DMS153 treated with DMSO at 0.1 percent for 48 hours (cell line): ENCODE measurements around the gene CD22.

Source experiments
- DNase-seq: peaks from one replicate; lab custom pipeline; 2025; ENCODE audit not compliant: unreplicated experiment; lab: John Stamatoyannopoulos, UW

CD22 gene

DNA sequence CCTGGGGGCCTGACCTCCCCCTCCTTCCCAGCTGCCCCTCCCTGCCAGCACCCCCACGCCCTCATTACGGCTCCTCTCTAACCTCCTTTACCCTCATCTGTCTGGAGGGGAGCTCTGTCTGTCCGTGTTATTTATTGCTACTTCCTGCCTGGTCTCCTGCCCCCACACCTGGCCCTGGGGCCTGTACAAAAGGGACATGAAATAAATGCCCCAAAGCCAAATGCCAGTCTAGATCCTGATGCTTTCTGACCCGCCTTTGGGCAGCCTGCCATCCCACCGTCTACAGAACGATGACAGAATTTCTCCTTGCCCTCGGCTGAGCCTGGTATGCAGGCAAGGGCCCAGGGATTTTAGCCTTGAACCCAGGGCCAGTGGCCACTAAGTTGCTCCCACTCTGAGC is 15.4 kb upstream of the CD22 start:
- DNase-seq, result no peak

GRCh38 chr19:35314031-35314430 is 15.0 kb upstream of the CD22 start:
- DNase-seq, result no peak

DNA sequence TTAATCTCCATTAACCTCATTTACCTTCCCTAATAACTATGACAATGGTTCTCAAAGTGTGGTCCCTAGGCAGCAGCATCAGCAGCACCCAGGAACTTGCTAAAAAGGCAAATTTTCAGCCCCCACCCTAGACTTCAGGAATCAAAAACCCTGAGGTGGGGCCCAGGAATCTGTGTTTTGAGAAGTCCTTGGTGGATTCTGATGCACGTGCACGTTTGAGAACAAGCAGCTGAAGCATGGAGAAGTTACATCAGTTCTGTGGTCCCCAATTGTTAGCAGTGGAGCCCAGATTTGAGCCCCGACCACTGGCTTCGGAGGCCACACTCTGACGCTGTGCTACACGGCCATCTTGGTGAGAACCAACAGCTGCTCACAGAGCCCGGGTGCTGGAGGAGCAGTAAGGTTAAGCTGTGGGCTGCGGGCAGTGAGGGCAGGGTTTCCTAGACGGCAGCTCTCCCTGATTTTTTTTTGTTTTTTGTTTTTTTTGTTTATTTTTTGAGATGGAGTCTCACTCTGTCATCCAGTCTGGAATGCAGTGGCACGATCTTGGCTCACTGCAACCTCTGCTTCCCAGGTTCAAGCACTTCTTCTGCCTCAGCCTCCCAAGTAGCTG is 14.0 kb upstream of the CD22 start:
- DNase-seq, result no peak

GRCh38 chr19:35315883-35316282 is 13.1 kb upstream of the CD22 start:
- no peak for DNase-seq

DNA sequence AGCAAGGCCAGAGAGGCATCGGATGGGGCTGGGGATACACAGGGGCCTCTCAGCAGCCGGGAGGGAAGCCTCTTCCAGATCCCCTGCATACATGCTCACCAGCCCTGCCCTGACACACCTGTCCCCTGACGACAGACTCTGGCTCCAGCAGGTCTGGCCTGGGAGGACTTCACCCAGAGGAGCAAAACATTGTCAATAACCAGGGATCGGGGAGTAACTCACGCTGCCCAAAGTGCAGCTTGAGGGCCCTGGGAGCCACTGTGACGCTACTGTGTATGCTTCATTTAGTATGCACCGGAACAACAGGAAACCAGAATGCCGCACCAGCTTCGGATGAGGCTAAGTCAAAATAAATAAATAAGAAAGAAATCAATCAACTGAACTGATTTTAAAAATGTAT is 12.4 kb upstream of the CD22 start:
- no peak for DNase-seq

DNA sequence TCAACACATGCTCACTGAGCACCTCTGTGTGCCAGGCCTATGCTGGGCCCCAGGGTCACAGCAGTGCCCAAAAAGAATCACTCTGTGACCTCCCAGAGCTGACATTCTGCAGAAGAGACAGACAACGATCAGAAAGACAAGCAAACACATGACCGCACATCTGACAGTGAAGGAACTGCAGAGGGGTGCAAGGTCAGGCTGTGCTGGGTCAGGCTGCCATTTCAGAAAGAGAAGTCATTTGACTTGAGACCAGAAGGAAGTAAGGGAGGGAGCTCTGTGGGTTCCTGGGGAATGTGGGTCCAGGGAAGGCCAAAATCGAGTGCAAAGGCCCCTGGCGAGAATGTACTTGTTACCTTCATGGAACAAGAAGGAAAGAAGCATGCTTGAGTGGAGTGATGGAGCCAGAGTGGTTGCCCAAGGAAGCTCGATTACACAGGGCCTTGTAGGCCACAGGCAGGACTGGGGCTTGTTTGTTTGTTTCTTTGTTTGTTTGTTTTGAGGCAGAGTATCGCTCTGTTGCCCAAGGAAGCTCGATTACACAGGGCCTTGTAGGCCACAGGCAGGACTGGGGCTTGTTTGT is 11.4 kb upstream of the CD22 start:
- DNase-seq, result no peak

GRCh38 chr19:35318679-35319448 is 10.1 kb upstream of the CD22 start:
- no peak for DNase-seq

GRCh38 chr19:35320065-35320713 is 8.8 kb upstream of the CD22 start:
- no peak for DNase-seq

DNA sequence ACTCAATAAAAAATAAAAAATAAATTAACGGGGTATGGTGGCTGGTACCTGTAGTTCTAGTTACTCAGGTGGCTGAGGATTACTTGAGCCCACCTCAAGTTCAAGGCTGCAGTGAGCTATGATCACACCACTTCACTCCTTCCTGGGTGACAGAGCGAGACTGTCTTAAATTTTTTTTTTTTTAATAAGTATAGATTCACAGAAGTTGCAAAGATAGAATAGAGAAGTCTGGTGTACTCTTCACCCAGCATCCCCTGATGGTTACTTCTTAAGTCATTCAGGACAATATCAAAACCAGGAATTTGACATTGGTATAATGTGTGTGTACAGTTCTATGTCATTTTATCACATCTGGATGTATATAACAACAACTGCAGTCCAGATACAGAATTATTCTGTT is 7.7 kb upstream of the CD22 start:
- no peak for DNase-seq

DNA sequence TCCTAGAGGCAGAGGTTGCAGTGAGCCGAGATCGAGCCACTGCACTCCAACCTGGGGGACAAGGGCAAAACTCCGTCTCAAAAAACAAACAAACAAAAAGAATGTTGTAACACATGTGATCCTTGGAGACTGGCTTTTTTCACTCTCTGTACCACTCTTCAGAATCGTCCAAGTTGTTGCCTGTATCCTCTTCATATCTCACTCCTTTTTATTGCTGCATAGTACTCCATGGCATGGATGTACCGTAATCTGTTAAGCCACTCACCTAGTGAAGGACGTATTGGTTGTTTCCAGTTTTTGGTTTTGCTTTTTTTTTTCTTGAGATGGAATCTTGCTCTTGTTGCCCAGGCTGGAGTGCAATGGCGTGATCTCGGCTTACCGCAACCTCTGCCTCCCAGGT is 7.0 kb upstream of the CD22 start:
- DNase-seq, result no peak

- no peak for DNase-seq
Measured at GRCh38 chr19:35327642-35328041, 1.3 kb upstream of the CD22 start.

- DNase-seq, result no peak
Measured at GRCh38 chr19:35329323-35329722, 336 bp downstream of the CD22 start.

DNA sequence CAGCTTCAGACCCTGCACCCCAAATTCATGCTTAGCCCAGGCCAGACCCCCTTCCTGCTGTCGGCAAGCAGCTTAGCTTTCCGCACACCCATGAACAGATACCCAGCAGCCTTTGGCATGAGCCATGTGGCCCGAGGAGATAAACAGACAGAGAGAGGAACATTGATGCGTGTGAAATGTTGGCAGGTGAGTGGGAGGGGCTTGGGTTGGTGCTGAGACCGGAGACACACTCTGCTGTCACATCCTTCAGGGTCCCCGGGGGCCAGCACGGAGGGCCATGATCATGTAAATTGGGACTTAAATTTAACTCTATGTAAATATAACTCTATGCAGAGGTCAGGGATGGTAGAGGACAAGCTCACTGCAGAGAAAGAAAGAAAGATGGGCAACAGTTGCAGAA is 1.5 kb downstream of the CD22 start:
- no peak for DNase-seq

DNA sequence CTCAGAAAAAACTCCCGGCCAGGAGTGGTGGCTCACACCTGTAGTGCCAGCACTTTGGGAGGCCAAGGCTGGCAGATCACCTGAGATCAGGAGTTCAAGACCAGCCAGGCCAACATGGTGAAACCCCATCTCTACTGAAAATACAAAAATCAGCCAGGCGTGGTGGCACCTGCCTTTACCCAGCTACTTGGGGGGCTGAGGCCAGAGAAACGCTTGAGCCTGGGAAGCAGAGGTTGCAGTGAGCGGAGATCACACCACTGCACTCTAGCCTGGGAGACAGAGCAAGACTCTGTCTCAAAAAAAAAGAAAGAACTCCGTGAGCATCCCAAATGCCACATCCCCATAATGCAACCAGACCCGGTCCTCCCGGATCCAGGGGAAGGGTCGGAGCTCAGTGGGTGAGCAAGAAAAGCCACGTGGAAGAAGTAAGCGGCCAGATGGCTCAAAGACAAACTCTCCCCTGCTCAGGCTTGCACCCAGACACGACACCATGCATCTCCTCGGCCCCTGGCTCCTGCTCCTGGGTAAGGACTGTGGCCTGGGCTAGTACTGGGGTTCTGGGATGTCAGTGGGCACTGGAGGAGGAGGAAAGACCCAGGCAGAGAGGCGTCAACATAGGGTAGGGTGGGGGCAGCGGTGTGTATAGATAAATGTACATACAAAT is 2.7 kb downstream of the CD22 start:
- DNase-seq, result no peak

DNA sequence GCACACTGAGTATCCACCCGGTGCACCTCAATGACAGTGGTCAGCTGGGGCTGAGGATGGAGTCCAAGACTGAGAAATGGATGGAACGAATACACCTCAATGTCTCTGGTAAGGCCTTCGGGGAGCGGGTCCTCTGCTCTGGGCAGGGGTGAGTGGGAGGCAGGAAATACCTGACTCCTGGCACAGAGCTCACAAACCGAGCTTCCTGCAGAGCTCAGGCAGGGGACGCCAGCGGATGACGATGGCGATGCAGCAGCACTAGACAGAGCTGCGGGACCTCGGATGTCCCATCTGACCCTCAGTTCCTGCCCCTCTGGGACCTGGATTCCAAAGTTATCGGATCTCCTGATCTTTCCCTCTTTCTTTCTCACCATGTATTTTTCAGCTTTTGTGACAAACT is 3.8 kb downstream of the CD22 start:
- DNase-seq, result no peak

- DNase-seq, result no peak
Measured at GRCh38 chr19:35334144-35334753, 5.3 kb downstream of the CD22 start.

GRCh38 chr19:35336166-35336955 is 7.4 kb downstream of the CD22 start:
- no peak for DNase-seq

DNA sequence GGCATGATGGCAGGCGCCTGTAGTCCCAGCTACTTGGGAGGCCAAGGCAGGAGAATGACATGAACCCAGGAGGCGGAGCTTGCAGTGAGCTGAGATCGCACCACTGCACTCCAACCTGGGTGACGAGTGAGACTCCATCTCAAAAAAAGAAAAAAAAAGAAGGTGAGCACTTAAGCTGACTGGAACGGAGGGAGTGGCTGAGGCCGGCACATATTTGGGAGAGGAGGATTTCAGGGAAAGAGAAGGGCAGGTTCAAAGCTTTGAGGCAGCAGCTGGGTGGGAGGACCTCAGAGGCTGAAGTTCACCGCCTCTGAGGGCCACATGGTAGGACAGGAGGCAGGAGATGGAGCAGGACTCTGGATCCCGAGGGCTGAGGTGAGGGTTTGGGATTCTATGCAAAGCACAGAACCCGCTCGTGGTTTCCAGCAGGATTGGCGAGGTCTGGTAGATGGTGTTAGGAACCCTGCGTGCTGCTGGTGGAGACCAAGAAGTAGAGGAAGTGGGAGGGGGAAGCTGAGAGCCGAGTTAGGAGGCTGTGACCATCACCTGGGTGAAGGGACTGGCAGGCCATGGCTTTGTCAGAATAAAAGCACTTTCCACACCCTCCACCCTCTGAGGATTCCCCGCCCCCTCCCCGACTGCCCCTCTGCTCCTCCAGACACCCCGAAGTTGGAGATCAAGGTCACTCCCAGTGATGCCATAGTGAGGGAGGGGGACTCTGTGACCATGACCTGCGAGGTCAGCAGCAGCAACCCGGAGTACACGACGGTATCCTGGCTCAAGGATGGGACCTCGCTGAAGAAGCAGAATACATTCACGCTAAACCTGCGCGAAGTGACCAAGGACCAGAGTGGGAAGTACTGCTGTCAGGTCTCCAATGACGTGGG is 8.4 kb downstream of the CD22 start:
- DNase-seq, result no peak

DNA sequence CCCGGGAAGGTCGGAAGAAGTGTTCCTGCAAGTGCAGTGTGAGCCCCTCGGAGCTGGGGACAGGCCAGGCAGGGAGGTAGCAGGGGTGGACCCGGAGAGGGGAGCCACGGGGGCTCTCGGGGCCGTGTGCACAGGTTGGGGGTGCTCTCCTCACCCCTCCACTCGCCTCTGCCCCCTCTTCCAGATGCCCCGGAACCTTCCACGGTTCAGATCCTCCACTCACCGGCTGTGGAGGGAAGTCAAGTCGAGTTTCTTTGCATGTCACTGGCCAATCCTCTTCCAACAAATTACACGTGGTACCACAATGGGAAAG is 9.0 kb downstream of the CD22 start:
- DNase-seq, result no peak

- no peak for DNase-seq
Measured at GRCh38 chr19:35340431-35340830, 11.4 kb downstream of the CD22 start.
